Activated T-helper 1 cell treated with anti-CD3 and anti-CD28 coated beads, Interleukin-12 subunit alpha, Interleukin-12 subunit beta, Interleukin-2, Interleukin-4 antibody, amounts not matched to agents 30 ng/mL and 10 ng/mL and 1 ng/mL, durations not matched to agents 14 hours and 24 hours and 36 hours (primary cell): ENCODE data around the gene EWSR1. TPM values are rescaled to one million over a fixed set of nuclear protein-coding genes. Genes with fewer than 3 reads are reported as not detected.
"Not testable (repeated sequence)": the region's sequence is repeated elsewhere in the genome, so short reads cannot be mapped to it uniquely, and the experiment has no call there.

Experiments used
- DNase-seq: peaks from one replicate; pipeline ENCODE4 v3.0.0; 2021; ENCODE audit warnings: low spot score
- H3K27ac Mint-ChIP-seq: one replicate; pipeline ENCODE4 v1.8.0; 2021; ENCODE audit warnings: mild to moderate bottlenecking, mixed read lengths
- H3K27me3 Mint-ChIP-seq: one replicate; pipeline ENCODE4 v1.8.0; 2022; ENCODE audit warnings: mild to moderate bottlenecking, moderate library complexity, mixed read lengths; ENCODE audit not compliant: insufficient read depth
- H3K36me3 Mint-ChIP-seq: one replicate; pipeline ENCODE4 v1.8.0; 2021; ENCODE audit warnings: low read depth, mixed read lengths
- H3K4me1 Mint-ChIP-seq: one replicate; pipeline ENCODE4 v1.8.0; 2021; ENCODE audit warnings: low read depth, mixed read lengths
- H3K4me3 Mint-ChIP-seq: one replicate; pipeline ENCODE4 v1.8.0; 2021; ENCODE audit warnings: mild to moderate bottlenecking, moderate library complexity, mixed read lengths
- H3K9me3 Mint-ChIP-seq: one replicate; pipeline ENCODE4 v1.8.0; 2021; ENCODE audit warnings: mixed read lengths
- intact Hi-C: fragments of 100-400 bp; cut with micrococcal nuclease; formaldehyde crosslinking; loops from one replicate; pipeline ENCODE4 v1.15.1; 2024
- total RNA-seq: library from RNA; stranded (reverse); gene quantifications from 2 replicates; pipeline ENCODE4 v1.2.3, GENCODE V29; 2022

The EWSR1 gene
- total RNA-seq, 1 donor from 2014 or later, result 454 TPM

GRCh38 chr22:29336751-29337490 lies 68.9 kb downstream of the EWSR1 start:
- Mint-ChIP-seq H3K27me3 (no peaks in the 10 kb centered on the region), H3K27ac (no peak overlapping the region), H3K4me1 (no peaks in the 10 kb centered on the region), H3K9me3 (no peaks in the 10 kb centered on the region), H3K36me3 (peaks cover 27% of the 10 kb centered on the region), H3K4me3 (no peak overlapping the region)
- DNase-seq, result no peak
- intact Hi-C loops, result no loop called here

- H3K36me3 Mint-ChIP-seq, result peaks cover 34% of the 10 kb centered on the region
- H3K4me3 Mint-ChIP-seq, result no peak overlapping the region
- H3K27ac Mint-ChIP-seq, result no peak overlapping the region
- intact Hi-C loops, result no loop called here
- DNase-seq, result no peak
- H3K9me3 Mint-ChIP-seq, result no peaks in the 10 kb centered on the region
- H3K27me3 Mint-ChIP-seq, result no peaks in the 10 kb centered on the region
- no peaks in the 10 kb centered on the region for H3K4me1 Mint-ChIP-seq
Observed at GRCh38 chr22:29337631-29338284, 69.7 kb downstream of the EWSR1 start.

GRCh38 chr22:29338398-29338797 lies 70.3 kb downstream of the EWSR1 start:
- intact Hi-C loops, result no loop called here
- Mint-ChIP-seq H3K36me3 (peaks cover 35% of the 10 kb centered on the region), H3K4me1 (no peaks in the 10 kb centered on the region)

GRCh38 chr22:29339381-29340235 lies 71.5 kb downstream of the EWSR1 start:
- no peak overlapping the region for H3K27ac Mint-ChIP-seq
- no peak overlapping the region for H3K4me3 Mint-ChIP-seq
- peaks cover 37% of the 10 kb centered on the region for H3K36me3 Mint-ChIP-seq
- no peaks in the 10 kb centered on the region for H3K27me3 Mint-ChIP-seq
- DNase-seq, result no peak
- intact Hi-C loops, result no loop called here
- H3K4me1 Mint-ChIP-seq, result no peaks in the 10 kb centered on the region
- H3K9me3 Mint-ChIP-seq, result no peaks in the 10 kb centered on the region

More at GRCh38 chr22:29338398-29338797, 70.3 kb downstream of the EWSR1 start:
- Mint-ChIP-seq H3K27me3 (no peaks in the 10 kb centered on the region), H3K27ac (no peak overlapping the region), H3K4me3 (no peak overlapping the region), H3K9me3 (no peaks in the 10 kb centered on the region)
- DNase-seq, result no peak

GRCh38 chr22:29340566-29340965 lies 72.5 kb downstream of the EWSR1 start:
- H3K4me1 Mint-ChIP-seq, result no peaks in the 10 kb centered on the region
- no peak overlapping the region for H3K27ac Mint-ChIP-seq
- H3K27me3 Mint-ChIP-seq, result no peaks in the 10 kb centered on the region
- no peak overlapping the region for H3K4me3 Mint-ChIP-seq
- DNase-seq, result no peak
- H3K9me3 Mint-ChIP-seq, result no peaks in the 10 kb centered on the region
- intact Hi-C loops, result no loop called here
- H3K36me3 Mint-ChIP-seq, result peaks cover 38% of the 10 kb centered on the region

- Mint-ChIP-seq H3K36me3 (peaks cover 43% of the 10 kb centered on the region), H3K4me1 (no peaks in the 10 kb centered on the region), H3K4me3 (no peak overlapping the region), H3K27me3 (no peaks in the 10 kb centered on the region), H3K9me3 (no peaks in the 10 kb centered on the region), H3K27ac (no peak overlapping the region)
- intact Hi-C loops, result no loop called here
- no peak for DNase-seq
Observed at GRCh38 chr22:29341056-29341848, 73.2 kb downstream of the EWSR1 start.

GRCh38 chr22:29341849-29342127 lies 73.7 kb downstream of the EWSR1 start:
- Mint-ChIP-seq H3K4me3 (no peak overlapping the region), H3K4me1 (no peaks in the 10 kb centered on the region), H3K27ac (no peak overlapping the region), H3K9me3 (no peaks in the 10 kb centered on the region), H3K36me3 (peaks cover 44% of the 10 kb centered on the region), H3K27me3 (no peaks in the 10 kb centered on the region)
- intact Hi-C loops, result no loop called here
- DNase-seq, result no peak

- H3K4me3 Mint-ChIP-seq, result no peak overlapping the region
- no peaks in the 10 kb centered on the region for H3K9me3 Mint-ChIP-seq
- H3K36me3 Mint-ChIP-seq, result peaks cover 45% of the 10 kb centered on the region
- no peaks in the 10 kb centered on the region for H3K27me3 Mint-ChIP-seq
- intact Hi-C loops, result no loop called here
- DNase-seq, result no peak
- H3K27ac Mint-ChIP-seq, result no peak overlapping the region
- no peaks in the 10 kb centered on the region for H3K4me1 Mint-ChIP-seq
Observed at GRCh38 chr22:29342177-29342576, 74.1 kb downstream of the EWSR1 start.

GRCh38 chr22:29342577-29343312 lies 74.7 kb downstream of the EWSR1 start:
- intact Hi-C loops, result no loop called here
- no peak for DNase-seq
- H3K36me3 Mint-ChIP-seq, result peaks cover 45% of the 10 kb centered on the region

GRCh38 chr22:29343313-29343805 lies 75.3 kb downstream of the EWSR1 start:
- Mint-ChIP-seq H3K4me1 (no peaks in the 10 kb centered on the region), H3K27me3 (no peaks in the 10 kb centered on the region), H3K27ac (no peak overlapping the region), H3K4me3 (no peak overlapping the region), H3K36me3 (peaks cover 48% of the 10 kb centered on the region), H3K9me3 (no peaks in the 10 kb centered on the region)
- DNase-seq, result no peak
- intact Hi-C loops, result no loop called here

More at GRCh38 chr22:29342577-29343312, 74.7 kb downstream of the EWSR1 start:
- H3K4me1 Mint-ChIP-seq, result no peaks in the 10 kb centered on the region
- H3K27ac Mint-ChIP-seq, result no peak overlapping the region
- H3K4me3 Mint-ChIP-seq, result no peak overlapping the region
- H3K9me3 Mint-ChIP-seq, result no peaks in the 10 kb centered on the region
- no peaks in the 10 kb centered on the region for H3K27me3 Mint-ChIP-seq

GRCh38 chr22:29344137-29344536 lies 76.1 kb downstream of the EWSR1 start:
- no peak for DNase-seq
- no peaks in the 10 kb centered on the region for H3K4me1 Mint-ChIP-seq
- no peak overlapping the region for H3K4me3 Mint-ChIP-seq
- no peaks in the 10 kb centered on the region for H3K27me3 Mint-ChIP-seq
- no peaks in the 10 kb centered on the region for H3K9me3 Mint-ChIP-seq
- H3K27ac Mint-ChIP-seq, result no peak overlapping the region
- intact Hi-C loops, result no loop called here
- peaks cover 47% of the 10 kb centered on the region for H3K36me3 Mint-ChIP-seq

- DNase-seq, H3K27ac Mint-ChIP-seq, H3K9me3 Mint-ChIP-seq, H3K4me3 Mint-ChIP-seq, H3K27me3 Mint-ChIP-seq, H3K4me1 Mint-ChIP-seq, intact Hi-C loops: not testable (repeated sequence)
- peaks cover 41% of the 10 kb centered on the region for H3K36me3 Mint-ChIP-seq
Observed at GRCh38 chr22:29344889-29345288, 76.8 kb downstream of the EWSR1 start.
